Trophoblast cell (in vitro differentiated cells and primary cell): ENCODE measurements around the gene OBSCN.

Experiments used
- DNase-seq, 2 donors: peaks; one replicate each; pipeline ENCODE4 v3.0.0-alpha.2; 2016
- H2AFZ ChIP-seq: 2 replicates; pipeline ENCODE4 v1.6.1; 2013; ENCODE audit warnings: low read length, moderate library complexity, mild to moderate bottlenecking; ENCODE audit not compliant: insufficient read depth, poor library complexity
- H2AK5ac ChIP-seq: 2 replicates; pipeline ENCODE4 v1.6.1; 2013; ENCODE audit warnings: mild to moderate bottlenecking, low read length
- H2BK120ac ChIP-seq: 2 replicates; pipeline ENCODE4 v1.6.1; 2013; ENCODE audit warnings: low read length, mild to moderate bottlenecking, moderate library complexity; ENCODE audit not compliant: insufficient read depth, poor library complexity
- H2BK12ac ChIP-seq: 2 replicates; pipeline ENCODE4 v1.6.1; 2013; ENCODE audit warnings: mild to moderate bottlenecking, low read length, moderate library complexity
- H2BK5ac ChIP-seq: 2 replicates; pipeline ENCODE4 v1.6.1; 2013; ENCODE audit warnings: low read length, low read depth, moderate library complexity, mild to moderate bottlenecking; ENCODE audit not compliant: poor library complexity
- H3K14ac ChIP-seq: 2 replicates; pipeline ENCODE4 v1.6.1; 2013; ENCODE audit warnings: mild to moderate bottlenecking, low read length
- H3K18ac ChIP-seq: 2 replicates; pipeline ENCODE4 v1.6.1; 2013; ENCODE audit warnings: mild to moderate bottlenecking, low read length
- H3K23ac ChIP-seq: 2 replicates; pipeline ENCODE4 v1.6.1; 2013; ENCODE audit warnings: low read length
- H3K27ac ChIP-seq: 2 replicates; pipeline ENCODE4 v1.5.1; 2013; ENCODE audit warnings: low read depth, mild to moderate bottlenecking, inconsistent platforms, low read length, moderate library complexity
- H3K27me3 ChIP-seq: 2 replicates; pipeline ENCODE4 v1.6.1; 2013; ENCODE audit warnings: inconsistent platforms, mild to moderate bottlenecking, low read length, moderate library complexity; ENCODE audit not compliant: insufficient read depth
- H3K36me3 ChIP-seq, 2 experiments: 1 replicate in 1 of 2; 2 replicates in 1 of 2; pipeline ENCODE4 v1.6.1; 2013; ENCODE audit warnings: low read length in 2 of 2, mild to moderate bottlenecking in 2 of 2, moderate library complexity in 1 of 2; ENCODE audit not compliant: insufficient read depth in 2 of 2, control insufficient read depth in 1 of 2
- H3K4ac ChIP-seq: 2 replicates; pipeline ENCODE4 v1.6.1; 2013; ENCODE audit warnings: low read depth, mild to moderate bottlenecking, low read length, moderate library complexity
- H3K4me1 ChIP-seq, 2 experiments: 1 replicate in 1 of 2; 2 replicates in 1 of 2; pipeline ENCODE4 v1.6.1; 2013; ENCODE audit warnings: low read length in 2 of 2, mild to moderate bottlenecking in 2 of 2, moderate library complexity in 1 of 2; ENCODE audit not compliant: insufficient read depth in 2 of 2, control insufficient read depth in 1 of 2
- H3K4me2 ChIP-seq: 2 replicates; pipeline ENCODE4 v1.6.1; 2013; ENCODE audit warnings: inconsistent platforms, mild to moderate bottlenecking, low read length, moderate library complexity
- H3K4me3 ChIP-seq: 2 replicates; pipeline ENCODE4 v1.5.1; 2013; ENCODE audit warnings: mild to moderate bottlenecking, low read depth, low read length, inconsistent platforms
- H3K79me1 ChIP-seq: one replicate; pipeline ENCODE4 v1.6.1; 2013; ENCODE audit warnings: low read length
- H3K79me2 ChIP-seq: 2 replicates; pipeline ENCODE4 v1.6.1; 2013; ENCODE audit warnings: low read length, mild to moderate bottlenecking; ENCODE audit not compliant: control insufficient read depth, insufficient read depth, poor library complexity
- H3K9ac ChIP-seq: 2 replicates; pipeline ENCODE4 v1.6.1; 2013; ENCODE audit warnings: mild to moderate bottlenecking, low read length
- H3K9me3 ChIP-seq: 2 replicates; pipeline ENCODE4 v1.6.1; 2013; ENCODE audit warnings: low read depth, mild to moderate bottlenecking, control low read depth, inconsistent platforms, low read length; ENCODE audit not compliant: insufficient read depth
- H4K12ac ChIP-seq: 2 replicates; pipeline ENCODE4 v1.6.1; 2013; ENCODE audit warnings: low read depth, mild to moderate bottlenecking, low read length, moderate library complexity
- H4K8ac ChIP-seq: 2 replicates; pipeline ENCODE4 v1.6.1; 2013; ENCODE audit warnings: low read depth, mild to moderate bottlenecking, low read length, moderate library complexity
- H4K91ac ChIP-seq: one replicate; pipeline ENCODE4 v1.6.1; 2013; ENCODE audit warnings: low read depth, mild to moderate bottlenecking, low read length, moderate library complexity
- WGBS: extraction: QIAGEN DNeasy Blood & Tissue Kit; methylation state at CpG from one replicate; pipeline ENCODE4 v1.1.7; 2013; ENCODE audit warnings: missing lambda C conversion rate; ENCODE audit not compliant: insufficient read length, insufficient coverage; ENCODE audit errors: extremely low coverage; 5-methylcytosine and 5-hydroxymethylcytosine counted together

The OBSCN gene

DNA sequence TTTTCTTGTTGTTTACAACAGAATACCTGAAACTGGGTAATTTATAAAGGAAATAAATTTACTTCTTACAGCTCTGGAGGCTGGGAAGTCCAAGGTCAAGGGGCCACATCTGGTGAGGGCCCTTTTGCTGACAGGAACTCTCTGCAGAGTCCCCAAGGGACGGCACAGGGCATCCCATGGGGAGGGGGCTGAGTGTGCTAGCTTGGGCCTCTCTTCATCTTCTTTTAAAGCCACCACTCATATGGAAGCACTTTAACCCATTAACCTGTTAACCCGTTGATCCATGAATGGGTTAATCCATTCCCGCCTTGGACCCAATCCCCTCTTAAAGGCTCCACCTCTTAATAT, 76.3 kb downstream of the OBSCN start:
- no peaks in the 10 kb centered on the region for H3K79me2 ChIP-seq
- no peak overlapping the region for H4K12ac ChIP-seq
- no peak overlapping the region for H2BK5ac ChIP-seq
- H2AFZ ChIP-seq: no peak overlapping the region
- H3K4ac ChIP-seq: no peak overlapping the region
- no peak overlapping the region for H3K18ac ChIP-seq
- H3K23ac ChIP-seq: no peak overlapping the region
- H3K79me1 ChIP-seq: no peaks in the 10 kb centered on the region
- H3K27me3 ChIP-seq: no peaks in the 10 kb centered on the region
- peaks cover 19 to 33% of the 10 kb centered on the region in 2 experiments for H3K36me3 ChIP-seq
- H4K8ac ChIP-seq: no peak overlapping the region
- no peak overlapping the region for H3K4me3 ChIP-seq
- no CpG with 5 or more reads among the region's 3 CpGs for WGBS
- no peak overlapping the region for H4K91ac ChIP-seq
- no peak overlapping the region for H2AK5ac ChIP-seq
- peaks cover 3% of the 10 kb centered on the region for H3K9me3 ChIP-seq
- no peaks in the 10 kb centered on the region for H3K4me1 ChIP-seq
- H2BK12ac ChIP-seq: no peak overlapping the region
- no peak overlapping the region for H3K14ac ChIP-seq
- no peak overlapping the region for H3K4me2 ChIP-seq
- DNase-seq: no peak
- no peak overlapping the region for H3K27ac ChIP-seq
- H2BK120ac ChIP-seq: no peak overlapping the region
- no peak overlapping the region for H3K9ac ChIP-seq

DNA sequence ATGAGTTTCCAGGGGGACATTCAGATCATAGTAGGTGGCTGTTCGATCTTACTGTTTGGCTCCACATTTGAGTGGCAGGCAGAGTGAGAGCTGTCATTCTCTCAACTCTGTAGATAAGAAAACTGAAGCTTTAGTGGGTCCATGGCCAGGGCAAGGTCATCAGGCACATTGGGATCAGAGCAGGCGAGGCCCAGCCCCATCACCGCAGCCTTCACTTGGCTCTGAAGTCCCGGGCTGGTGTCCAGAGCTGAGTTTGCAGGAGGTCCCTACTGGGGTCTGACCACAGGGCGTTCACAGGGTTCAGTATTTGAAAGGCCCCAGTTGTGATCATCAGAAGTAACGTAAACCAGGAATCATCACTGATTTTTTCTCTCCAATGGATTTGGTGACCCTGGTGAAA, 76.7 kb downstream of the OBSCN start:
- peaks cover 3% of the 10 kb centered on the region for H3K9me3 ChIP-seq
- H3K79me1 ChIP-seq: no peaks in the 10 kb centered on the region
- no peak overlapping the region for H2BK12ac ChIP-seq
- no peak overlapping the region for H3K18ac ChIP-seq
- H2AFZ ChIP-seq: no peak overlapping the region
- no peak overlapping the region for H2BK120ac ChIP-seq
- no peak overlapping the region for H3K4ac ChIP-seq
- no peak overlapping the region for H4K8ac ChIP-seq
- H3K4me3 ChIP-seq: no peak overlapping the region
- no peaks in the 10 kb centered on the region for H3K4me1 ChIP-seq
- H3K23ac ChIP-seq: no peak overlapping the region
- H3K36me3 ChIP-seq: peaks cover 19 to 30% of the 10 kb centered on the region in 2 experiments
- no peak overlapping the region for H4K12ac ChIP-seq
- H3K14ac ChIP-seq: no peak overlapping the region
- H3K79me2 ChIP-seq: no peaks in the 10 kb centered on the region
- H3K9ac ChIP-seq: no peak overlapping the region
- no peak overlapping the region for H3K27ac ChIP-seq
- no CpG with 5 or more reads among the region's 6 CpGs for WGBS
- H3K27me3 ChIP-seq: no peaks in the 10 kb centered on the region
- no peak overlapping the region for H2BK5ac ChIP-seq
- no peak for DNase-seq
- no peak overlapping the region for H2AK5ac ChIP-seq
- H3K4me2 ChIP-seq: no peak overlapping the region
- no peak overlapping the region for H4K91ac ChIP-seq

DNA sequence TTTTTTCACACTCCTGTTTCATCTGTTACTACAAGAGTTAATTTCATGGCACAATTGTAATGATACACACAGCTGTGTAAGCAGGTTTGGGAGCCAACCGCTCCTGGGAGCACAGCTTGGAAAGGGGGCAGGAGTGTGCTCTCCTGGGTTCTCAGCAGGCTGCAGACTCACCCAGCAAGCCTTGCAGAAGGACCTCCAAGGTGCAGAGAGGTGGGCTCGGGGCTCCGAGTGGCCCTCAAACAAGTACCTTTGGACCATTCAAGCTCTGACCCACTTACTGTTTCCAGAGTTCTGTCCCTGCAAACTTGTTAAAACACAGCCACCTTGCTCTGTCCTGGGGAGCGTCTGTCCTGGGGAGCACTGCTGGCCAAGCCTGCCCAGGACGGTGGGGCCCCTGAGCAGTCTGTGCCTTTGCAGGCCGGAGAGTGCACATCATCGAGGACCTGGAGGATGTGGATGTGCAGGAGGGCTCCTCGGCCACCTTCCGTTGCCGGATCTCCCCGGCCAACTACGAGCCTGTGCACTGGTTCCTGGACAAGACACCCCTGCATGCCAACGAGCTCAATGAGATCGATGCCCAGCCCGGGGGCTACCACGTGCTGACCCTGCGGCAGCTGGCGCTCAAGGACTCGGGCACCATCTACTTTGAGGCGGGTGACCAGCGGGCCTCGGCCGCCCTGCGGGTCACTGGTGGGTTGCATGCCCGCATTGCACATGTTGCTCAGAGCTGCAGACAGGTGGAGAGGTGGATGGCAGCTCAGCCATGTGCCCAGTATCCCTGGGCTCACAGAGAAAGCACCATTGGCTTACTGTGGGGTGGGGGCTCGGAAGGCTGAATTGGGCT, 78.0 kb downstream of the OBSCN start:
- H3K79me2 ChIP-seq: no peaks in the 10 kb centered on the region
- no peak overlapping the region for H3K4me2 ChIP-seq
- H3K27ac ChIP-seq: no peak overlapping the region
- H3K18ac ChIP-seq: no peak overlapping the region
- H3K9ac ChIP-seq: no peak overlapping the region
- H2BK5ac ChIP-seq: no peak overlapping the region
- peaks cover 18 to 20% of the 10 kb centered on the region in 2 experiments for H3K36me3 ChIP-seq
- H2BK120ac ChIP-seq: no peak overlapping the region
- no peak overlapping the region for H2BK12ac ChIP-seq
- H3K4ac ChIP-seq: no peak overlapping the region
- no peak overlapping the region for H4K8ac ChIP-seq
- no peak overlapping the region for H4K91ac ChIP-seq
- no peaks in the 10 kb centered on the region for H3K79me1 ChIP-seq
- H3K9me3 ChIP-seq: peaks cover 3% of the 10 kb centered on the region
- H2AFZ ChIP-seq: no peak overlapping the region
- no peak overlapping the region for H4K12ac ChIP-seq
- DNase-seq: no peak
- no peak overlapping the region for H3K23ac ChIP-seq
- WGBS: no CpG with 5 or more reads among the region's 26 CpGs
- no peaks in the 10 kb centered on the region for H3K27me3 ChIP-seq
- no peak overlapping the region for H2AK5ac ChIP-seq
- no peak overlapping the region for H3K14ac ChIP-seq
- no peak overlapping the region for H3K4me3 ChIP-seq
- H3K4me1 ChIP-seq: no peaks in the 10 kb centered on the region

DNA sequence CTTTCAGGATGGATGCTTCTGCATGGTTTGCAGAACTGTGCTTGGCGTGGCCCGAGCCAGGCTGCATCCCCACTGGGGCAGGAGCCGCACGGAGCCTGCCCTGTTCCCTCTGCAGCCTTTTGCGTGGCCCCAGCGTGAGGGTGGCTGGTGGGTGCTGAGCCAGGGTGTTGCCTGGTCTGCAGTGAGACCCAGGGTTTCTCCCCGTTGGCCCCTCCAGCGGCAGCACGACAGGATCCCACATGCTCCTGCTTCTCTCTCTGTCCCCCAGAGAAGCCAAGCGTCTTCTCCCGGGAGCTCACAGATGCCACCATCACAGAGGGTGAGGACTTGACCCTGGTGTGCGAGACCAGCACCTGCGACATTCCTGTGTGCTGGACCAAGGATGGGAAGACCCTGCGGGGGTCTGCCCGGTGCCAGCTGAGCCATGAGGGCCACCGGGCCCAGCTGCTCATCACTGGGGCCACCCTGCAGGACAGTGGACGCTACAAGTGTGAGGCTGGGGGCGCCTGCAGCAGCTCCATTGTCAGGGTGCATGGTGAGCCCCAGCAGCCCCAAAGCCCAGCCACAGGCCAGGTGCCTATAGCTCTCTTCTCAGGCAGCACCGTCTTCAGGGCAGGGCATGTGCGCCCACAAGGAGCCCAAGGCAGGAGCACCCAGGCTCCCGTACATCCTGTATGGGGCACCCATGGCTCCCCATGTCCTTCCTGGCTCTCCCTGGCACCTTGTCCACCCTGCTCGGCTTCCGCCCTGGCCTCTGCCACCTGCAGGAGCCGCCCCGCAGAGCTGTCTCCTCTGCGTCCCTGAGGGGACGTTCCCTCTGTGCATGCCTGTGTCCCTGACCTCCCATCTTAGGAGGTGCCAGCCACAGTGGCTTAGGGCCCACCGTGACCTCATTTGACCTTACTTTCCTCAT, 78.9 kb downstream of the OBSCN start:
- no peak overlapping the region for H3K27ac ChIP-seq
- peaks cover 3% of the 10 kb centered on the region for H3K9me3 ChIP-seq
- no peak overlapping the region for H4K8ac ChIP-seq
- H4K91ac ChIP-seq: no peak overlapping the region
- H3K36me3 ChIP-seq: peaks cover 16 to 18% of the 10 kb centered on the region in 2 experiments
- H3K27me3 ChIP-seq: no peaks in the 10 kb centered on the region
- H3K4me2 ChIP-seq: no peak overlapping the region
- no peak overlapping the region for H3K9ac ChIP-seq
- H3K23ac ChIP-seq: no peak overlapping the region
- H3K79me2 ChIP-seq: no peaks in the 10 kb centered on the region
- WGBS: no CpG with 5 or more reads among the region's 28 CpGs
- no peak overlapping the region for H2AK5ac ChIP-seq
- H3K79me1 ChIP-seq: no peaks in the 10 kb centered on the region
- H4K12ac ChIP-seq: no peak overlapping the region
- no peak overlapping the region for H3K4me3 ChIP-seq
- H3K18ac ChIP-seq: no peak overlapping the region
- H3K4me1 ChIP-seq: no peaks in the 10 kb centered on the region
- no peak for DNase-seq
- no peak overlapping the region for H3K14ac ChIP-seq
- H2BK12ac ChIP-seq: no peak overlapping the region
- H2BK5ac ChIP-seq: no peak overlapping the region
- H3K4ac ChIP-seq: no peak overlapping the region
- no peak overlapping the region for H2BK120ac ChIP-seq
- H2AFZ ChIP-seq: no peak overlapping the region
